HG02884 (cell line): ENCODE data around the gene ANKAR.
A peak's percentile ranks its signal among the peaks of the same experiment; 100 is the strongest.
"Not testable (repeated sequence)": the region's sequence is repeated elsewhere in the genome, so short reads cannot be mapped to it uniquely, and the experiment has no call there.

Experiments
- ATAC-seq: cut with Tn5 transposase; IDR thresholded peaks from one replicate; pipeline ENCODE4 v1.9.1; 2021; ENCODE audit warnings: mild to moderate bottlenecking, moderate library complexity; ENCODE audit not compliant: unreplicated experiment

Gene ANKAR

GRCh38 chr2:189674374-189675112, at the start of gene ANKAR:
Gene ANKAR, plus strand, starts transcription at chr2:189674670. Its CDS starts 1,821 bp downstream, at chr2:189676491.
- ATAC-seq: peak; percentile 92

- ATAC-seq: no peak
Measured at GRCh38 chr2:189625636-189626035, 48.8 kb upstream of the ANKAR start.

GRCh38 chr2:189627789-189628188, 46.7 kb upstream of the ANKAR start:
- no peak for ATAC-seq

- ATAC-seq: no peak
Measured at GRCh38 chr2:189628817-189629530, 45.5 kb upstream of the ANKAR start.

DNA sequence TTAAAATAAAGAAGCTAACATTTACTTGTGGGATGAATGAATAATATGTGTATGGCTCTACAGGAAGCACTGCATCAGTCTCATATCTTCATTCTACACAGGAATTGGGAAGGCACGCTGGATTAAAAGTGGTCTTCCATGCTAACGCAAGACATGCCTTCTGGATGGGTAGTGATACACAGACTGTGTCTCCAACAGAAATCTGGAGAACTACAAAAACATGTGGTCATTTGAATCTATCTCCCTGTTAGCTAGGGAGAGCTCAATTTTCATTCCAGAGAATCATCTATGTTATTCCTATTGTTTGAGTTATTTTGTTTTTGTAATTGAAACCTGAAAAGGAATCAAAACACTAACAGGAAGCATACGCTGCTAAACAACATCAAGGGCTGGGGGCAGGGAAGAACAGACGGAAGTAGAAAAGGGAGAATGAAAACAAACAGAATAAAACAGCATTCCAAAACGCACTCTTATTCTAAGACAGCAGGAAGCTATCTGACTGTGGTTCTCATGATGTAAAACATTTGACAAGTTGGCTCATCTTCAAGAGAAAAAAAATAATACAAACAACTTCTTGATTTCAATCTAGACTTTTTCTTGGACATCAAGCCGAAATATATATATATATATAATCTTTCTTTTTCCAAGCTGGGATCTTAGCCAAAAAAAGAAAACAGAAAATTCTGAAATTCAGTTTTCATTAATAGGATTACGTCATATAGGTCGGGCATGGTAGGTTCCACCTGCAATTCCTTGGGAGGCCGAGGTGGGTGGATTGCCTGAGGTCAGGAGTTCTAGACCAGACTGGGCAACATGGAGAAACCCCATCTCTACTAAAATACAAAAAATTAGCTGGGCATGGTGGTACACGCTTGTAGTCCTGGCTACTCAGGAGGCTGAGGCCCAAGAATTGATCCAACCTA, 44.7 kb upstream of the ANKAR start:
- ATAC-seq: no peak

DNA sequence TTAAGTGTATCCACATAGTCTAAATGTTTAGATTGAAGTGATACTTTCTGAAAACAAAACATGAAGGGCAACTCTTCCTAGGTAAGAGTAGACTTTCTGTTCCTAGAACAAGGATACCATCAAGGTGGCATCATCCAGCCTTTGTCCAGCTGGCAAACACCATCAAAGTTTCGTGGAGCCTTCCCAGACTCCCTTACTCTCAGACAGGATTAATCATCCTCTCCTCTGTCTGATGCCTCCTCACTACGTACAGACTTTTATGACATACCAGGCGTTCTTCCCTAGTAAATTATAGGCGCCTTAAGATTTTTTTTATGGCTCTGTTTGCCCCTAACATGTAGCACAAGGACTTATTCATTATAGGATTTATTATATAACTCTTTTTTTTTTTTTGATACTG, 42.6 kb upstream of the ANKAR start:
- ATAC-seq: no peak

GRCh38 chr2:189633392-189633811, 41.1 kb upstream of the ANKAR start:
- ATAC-seq: no peak

GRCh38 chr2:189635353-189635752, 39.1 kb upstream of the ANKAR start:
- no peak for ATAC-seq

DNA sequence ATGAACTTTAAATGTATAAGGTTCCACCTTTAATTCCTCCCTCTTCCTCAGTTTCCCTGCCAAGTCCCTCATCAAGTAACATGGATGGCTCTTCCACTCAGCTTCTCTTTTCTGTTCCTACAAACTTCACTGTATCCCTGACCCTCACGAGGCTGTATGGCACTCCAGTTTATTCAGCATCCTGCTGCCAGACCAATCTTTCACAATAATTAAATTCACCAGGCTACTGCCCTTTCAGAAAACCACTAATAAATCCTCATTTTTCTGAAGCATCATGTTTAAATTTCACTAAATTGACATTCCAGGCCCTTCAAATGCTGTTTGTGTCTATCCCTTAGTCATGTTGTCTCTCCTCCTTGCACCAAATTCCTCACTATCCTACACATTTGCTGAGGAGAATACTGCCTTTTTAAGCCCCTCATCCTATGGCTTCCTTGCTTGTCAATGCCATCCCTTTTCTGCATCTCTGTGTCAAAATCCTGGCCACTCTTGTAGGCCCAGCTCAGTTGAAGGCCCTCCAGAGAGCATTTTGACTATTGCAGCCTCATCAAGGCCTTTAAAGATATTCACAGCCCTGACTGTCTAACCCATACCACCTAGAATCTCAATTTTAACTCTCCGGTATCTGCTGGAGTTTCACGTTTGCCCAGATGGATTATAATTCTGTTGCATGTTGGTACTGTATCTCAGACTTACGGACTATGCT, 36.0 kb upstream of the ANKAR start:
- no peak for ATAC-seq

- no peak for ATAC-seq
Measured at GRCh38 chr2:189639007-189639609, 35.4 kb upstream of the ANKAR start.

DNA sequence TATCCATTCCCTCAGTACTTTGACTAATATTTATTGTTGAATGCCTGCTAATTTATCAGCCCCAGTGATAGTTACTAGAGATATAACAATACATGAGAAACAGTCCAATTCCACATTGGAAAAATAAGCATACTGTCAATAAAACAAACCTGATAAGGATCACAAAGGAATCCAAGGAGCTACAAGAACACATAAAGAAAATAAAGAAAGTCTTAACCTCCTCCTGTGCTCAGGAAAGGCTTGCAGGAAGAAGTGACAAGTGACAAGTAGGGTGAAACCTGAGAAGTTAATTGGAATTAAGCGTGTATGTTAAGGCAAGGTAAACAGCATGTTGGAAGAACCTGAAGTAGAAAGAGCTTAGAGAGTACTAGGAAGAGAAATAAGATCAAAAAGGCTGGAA, 33.5 kb upstream of the ANKAR start:
- ATAC-seq: no peak

DNA sequence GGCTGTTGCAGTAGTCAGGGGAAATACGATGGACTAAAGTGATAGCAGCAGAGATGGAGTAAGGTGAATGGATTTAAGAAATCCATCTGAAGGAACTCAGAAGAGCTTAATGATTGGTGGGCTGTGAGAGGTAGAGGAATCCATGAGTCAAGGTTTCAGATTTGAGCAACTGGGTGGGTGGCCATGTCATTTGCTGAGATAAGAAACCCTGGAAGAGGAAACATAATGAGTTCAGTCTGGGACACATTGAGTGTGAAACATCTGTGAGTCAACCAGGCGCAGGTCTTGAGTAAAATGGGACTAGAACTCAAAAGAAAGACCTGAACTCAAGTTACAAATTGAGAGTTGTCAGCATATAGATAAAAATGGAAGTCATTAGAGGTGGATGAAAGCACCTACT, 32.9 kb upstream of the ANKAR start:
- ATAC-seq: peak; percentile 64

DNA sequence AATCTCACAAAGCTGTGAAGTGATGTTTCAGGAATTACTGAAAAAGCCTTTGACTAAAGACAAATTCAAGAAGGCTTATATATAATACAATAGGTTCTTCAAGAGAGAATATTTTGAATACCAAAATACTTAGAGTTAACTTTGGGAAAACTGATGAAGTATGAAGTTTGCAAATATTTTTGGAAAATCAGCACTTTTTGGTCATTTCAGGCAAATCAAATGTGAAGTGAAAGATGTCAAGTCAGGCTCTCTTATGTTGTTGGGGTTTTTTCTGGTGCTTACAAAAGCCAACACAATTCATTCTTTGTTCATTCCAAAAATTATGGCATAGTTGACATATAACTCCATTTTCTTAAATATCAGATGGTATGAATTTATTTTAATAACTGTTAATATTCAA, 27.9 kb upstream of the ANKAR start:
- ATAC-seq: no peak

- no peak for ATAC-seq
Measured at GRCh38 chr2:189648846-189649509, 25.5 kb upstream of the ANKAR start.

DNA sequence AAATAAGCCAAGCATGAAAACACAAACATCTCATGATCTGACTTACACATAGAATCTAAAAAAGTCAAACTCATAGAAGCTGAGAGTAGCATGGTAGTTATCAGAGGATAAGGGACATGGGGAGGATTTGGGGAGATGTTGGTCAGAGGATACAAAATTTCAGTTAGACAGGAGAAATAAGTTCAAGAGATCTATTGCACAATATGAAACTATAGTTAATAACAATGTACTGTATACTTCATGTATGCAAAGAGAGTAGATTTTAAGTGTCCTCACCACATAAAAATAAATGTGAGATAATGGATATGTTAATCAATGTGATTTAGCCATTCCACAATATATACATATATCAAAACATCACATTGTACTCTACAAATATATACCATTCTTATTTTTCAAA, 23.2 kb upstream of the ANKAR start:
- ATAC-seq: no peak

DNA sequence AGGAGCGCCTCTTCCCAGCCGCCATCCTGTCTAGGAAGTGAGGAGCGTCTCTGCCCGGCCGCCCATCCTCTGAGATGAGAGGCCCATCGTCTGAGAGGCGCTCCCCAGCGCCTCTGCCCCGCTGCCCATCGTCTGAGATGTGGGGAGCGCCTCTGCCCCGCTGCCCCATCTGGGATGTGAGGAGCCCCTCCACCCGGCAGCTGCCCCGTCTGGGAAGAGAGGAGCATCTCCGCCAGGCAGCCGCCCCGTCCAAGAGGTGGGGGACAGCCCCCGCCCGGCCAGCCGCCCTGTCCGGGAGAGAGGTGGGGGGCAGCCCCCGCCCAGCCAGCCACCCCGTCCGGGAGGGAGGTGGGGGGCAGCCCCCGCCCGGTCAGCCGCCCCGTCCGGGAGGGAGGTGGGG, 21.0 kb upstream of the ANKAR start:
- not testable (repeated sequence) for ATAC-seq

DNA sequence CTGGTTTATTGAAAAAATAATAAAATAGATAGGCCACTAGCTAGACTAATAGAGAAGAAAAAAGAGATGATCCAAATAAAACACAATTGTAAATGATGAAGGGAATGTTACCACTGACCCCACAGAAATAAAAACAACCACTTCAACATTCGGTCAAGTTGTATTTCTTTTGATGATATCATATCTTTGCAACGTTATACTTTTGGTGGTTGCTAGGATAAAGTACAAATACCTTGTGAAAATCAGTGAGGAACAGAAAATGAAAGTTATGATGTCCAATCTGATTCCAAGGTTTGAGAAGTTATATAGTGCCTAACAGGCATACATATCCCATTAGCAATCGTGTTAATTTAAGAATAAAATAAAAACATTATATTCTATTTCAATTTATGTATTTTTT, 19.8 kb upstream of the ANKAR start:
- no peak for ATAC-seq

- peak; percentile 45 for ATAC-seq
Measured at GRCh38 chr2:189657867-189658266, 16.6 kb upstream of the ANKAR start.

GRCh38 chr2:189658306-189659212, 15.9 kb upstream of the ANKAR start:
- ATAC-seq: no peak
